SK-N-SH treated with all-trans-retinoic acid at 6 μM for 48 hours (cell line): Measurements from ENCODE around the gene CYB5RL.

Experiments used
- ATAC-seq: fragments of 200-7000 bp; cut with Tn5 transposase; 3 replicates; pipeline ENCODE4 v1.9.1; 2020; ENCODE audit warnings: mild to moderate bottlenecking, moderate library complexity
- ARNTL ChIP-seq: fragments of 450-650 bp; formaldehyde crosslinking; IDR thresholded peaks from 2 replicates; pipeline ENCODE4 v1.5.0; 2020; ENCODE audit warnings: low read depth, mild to moderate bottlenecking, moderate library complexity, borderline replicate concordance
- BACH2 ChIP-seq: fragments of 250-450 bp; sonication (Bioruptor Pico); IDR thresholded peaks from 2 replicates; pipeline ENCODE4 v1.9.0; 2021; ENCODE audit warnings: mild to moderate bottlenecking, borderline replicate concordance
- CSDC2 ChIP-seq: fragments of 250-450 bp; sonication (Bioruptor Pico); IDR thresholded peaks from 2 replicates; pipeline ENCODE4 v1.5.0; 2020; ENCODE audit warnings: mild to moderate bottlenecking, moderate library complexity
- CSRNP3 ChIP-seq: fragments of 250-450 bp; sonication (Bioruptor Pico); IDR thresholded peaks from 2 replicates; pipeline ENCODE4 v1.5.1; 2021; ENCODE audit warnings: mild to moderate bottlenecking, moderate library complexity
- GLIS3 ChIP-seq: fragments of 250-450 bp; sonication (Bioruptor Pico); IDR thresholded peaks from 2 replicates; pipeline ENCODE4 v1.5.0; 2020; ENCODE audit warnings: mild to moderate bottlenecking, moderate library complexity
- ISL1 ChIP-seq: fragments of 250-450 bp; sonication (Bioruptor Pico); IDR thresholded peaks from 2 replicates; pipeline ENCODE4 v2.1.2; 2022; ENCODE audit warnings: mild to moderate bottlenecking, moderate library complexity
- OSR1 ChIP-seq: fragments of 250-450 bp; sonication (Bioruptor Pico); IDR thresholded peaks from 2 replicates; pipeline ENCODE4 v1.8.0; 2022; ENCODE audit warnings: moderate library complexity, mild to moderate bottlenecking, inconsistent platforms
- PATZ1 ChIP-seq: fragments of 250-450 bp; sonication (Bioruptor Pico); IDR thresholded peaks from 2 replicates; pipeline ENCODE4 v1.8.0; 2020; ENCODE audit warnings: mild to moderate bottlenecking, moderate library complexity, borderline replicate concordance
- POU6F1 ChIP-seq: fragments of 250-450 bp; sonication (Bioruptor Pico); IDR thresholded peaks from 2 replicates; pipeline ENCODE4 v1.8.0; 2021; ENCODE audit warnings: low read depth, mild to moderate bottlenecking, moderate library complexity, borderline replicate concordance
- PPARA ChIP-seq: fragments of 250-450 bp; sonication (Bioruptor Pico); IDR thresholded peaks from 2 replicates; pipeline ENCODE4 v1.5.0; 2020; ENCODE audit warnings: mild to moderate bottlenecking, borderline replicate concordance
- SNAI2 ChIP-seq: fragments of 250-450 bp; sonication (Bioruptor Pico); IDR thresholded peaks from 2 replicates; pipeline ENCODE4 v1.5.0; 2020; ENCODE audit warnings: mild to moderate bottlenecking, moderate library complexity
- TCF4 ChIP-seq: fragments of 250-450 bp; sonication (Bioruptor Pico); IDR thresholded peaks from 2 replicates; pipeline ENCODE4 v1.8.0; 2021; ENCODE audit warnings: mild to moderate bottlenecking, moderate library complexity, borderline replicate concordance
- TOX ChIP-seq: fragments of 250-450 bp; sonication (Bioruptor Pico); IDR thresholded peaks from 2 replicates; pipeline ENCODE4 v1.8.0; 2021; ENCODE audit warnings: mild to moderate bottlenecking, moderate library complexity, borderline replicate concordance
- ZC3H10 ChIP-seq: fragments of 250-450 bp; sonication (Bioruptor Pico); IDR thresholded peaks from 2 replicates; pipeline ENCODE4 v1.5.1; 2021; ENCODE audit warnings: mild to moderate bottlenecking, moderate library complexity
- ZNF565 ChIP-seq: fragments of 450-650 bp; formaldehyde crosslinking; conservative IDR thresholded peaks from 2 replicates; pipeline ENCODE4 v1.5.0; 2020; ENCODE audit warnings: low read depth, mild to moderate bottlenecking, moderate library complexity
- ZNF70 ChIP-seq: fragments of 450-650 bp; formaldehyde crosslinking; IDR thresholded peaks from 2 replicates; pipeline ENCODE4 v1.5.0; 2020; ENCODE audit warnings: mild to moderate bottlenecking, moderate library complexity
- ZNF8 ChIP-seq: fragments of 450-650 bp; formaldehyde crosslinking; IDR thresholded peaks from 2 replicates; pipeline ENCODE4 v1.5.0; 2020; ENCODE audit warnings: mild to moderate bottlenecking, moderate library complexity
- TF ChIP-seq, protein P1 (sequence below): fragments of 250-450 bp; sonication (Bioruptor Pico); IDR thresholded peaks from 2 replicates; pipeline ENCODE4 v1.5.0; 2020; ENCODE audit warnings: mild to moderate bottlenecking, moderate library complexity

The CYB5RL gene

DNA sequence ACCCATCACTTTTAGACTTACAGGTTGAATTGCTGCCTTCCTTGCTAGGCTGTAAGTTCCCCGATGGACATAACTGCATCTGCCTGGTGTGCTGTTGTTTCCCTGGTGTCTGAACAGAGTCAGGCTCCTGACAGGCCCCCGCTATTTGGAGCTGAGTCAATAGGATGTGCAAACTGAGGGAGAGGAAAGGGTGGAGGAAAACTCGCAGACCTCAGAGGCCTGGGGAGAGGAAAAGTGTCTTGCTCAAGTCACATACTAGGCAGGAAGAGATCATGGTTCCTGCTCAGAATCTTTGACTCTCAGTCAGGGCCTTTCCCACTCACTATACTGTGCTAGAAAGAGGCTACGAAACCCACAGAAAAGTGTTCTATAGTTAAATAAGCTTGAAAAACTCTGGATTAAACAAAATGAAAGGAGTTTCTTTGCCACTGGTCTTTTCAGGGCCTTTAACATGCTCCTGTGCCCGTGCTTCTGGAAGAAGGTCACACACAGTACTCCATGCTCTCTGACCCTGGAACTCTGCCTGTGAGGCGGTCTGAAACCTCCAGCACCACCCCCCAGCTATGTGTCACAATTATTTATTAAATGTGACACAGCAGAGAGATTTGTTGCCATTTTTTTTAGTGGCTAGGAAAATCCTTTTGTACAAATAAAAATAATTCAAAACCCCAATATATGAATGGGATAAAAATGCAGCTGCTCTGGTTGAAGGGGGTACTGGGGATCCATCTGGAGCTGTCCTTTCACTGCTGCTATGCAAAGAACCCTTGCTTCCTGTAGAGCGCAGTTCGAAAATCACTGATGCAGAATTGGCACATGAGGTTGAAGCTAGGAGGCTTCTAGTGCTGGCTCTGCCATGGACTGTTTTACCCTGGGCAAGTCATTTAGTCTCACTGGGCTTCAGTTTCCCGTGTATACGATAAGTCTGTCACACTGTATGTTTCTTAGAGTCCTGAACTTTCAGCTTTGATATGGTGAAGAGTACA lies 26.9 kb downstream of the CYB5RL start (continued):
- TF ChIP-seq, protein P1, sequence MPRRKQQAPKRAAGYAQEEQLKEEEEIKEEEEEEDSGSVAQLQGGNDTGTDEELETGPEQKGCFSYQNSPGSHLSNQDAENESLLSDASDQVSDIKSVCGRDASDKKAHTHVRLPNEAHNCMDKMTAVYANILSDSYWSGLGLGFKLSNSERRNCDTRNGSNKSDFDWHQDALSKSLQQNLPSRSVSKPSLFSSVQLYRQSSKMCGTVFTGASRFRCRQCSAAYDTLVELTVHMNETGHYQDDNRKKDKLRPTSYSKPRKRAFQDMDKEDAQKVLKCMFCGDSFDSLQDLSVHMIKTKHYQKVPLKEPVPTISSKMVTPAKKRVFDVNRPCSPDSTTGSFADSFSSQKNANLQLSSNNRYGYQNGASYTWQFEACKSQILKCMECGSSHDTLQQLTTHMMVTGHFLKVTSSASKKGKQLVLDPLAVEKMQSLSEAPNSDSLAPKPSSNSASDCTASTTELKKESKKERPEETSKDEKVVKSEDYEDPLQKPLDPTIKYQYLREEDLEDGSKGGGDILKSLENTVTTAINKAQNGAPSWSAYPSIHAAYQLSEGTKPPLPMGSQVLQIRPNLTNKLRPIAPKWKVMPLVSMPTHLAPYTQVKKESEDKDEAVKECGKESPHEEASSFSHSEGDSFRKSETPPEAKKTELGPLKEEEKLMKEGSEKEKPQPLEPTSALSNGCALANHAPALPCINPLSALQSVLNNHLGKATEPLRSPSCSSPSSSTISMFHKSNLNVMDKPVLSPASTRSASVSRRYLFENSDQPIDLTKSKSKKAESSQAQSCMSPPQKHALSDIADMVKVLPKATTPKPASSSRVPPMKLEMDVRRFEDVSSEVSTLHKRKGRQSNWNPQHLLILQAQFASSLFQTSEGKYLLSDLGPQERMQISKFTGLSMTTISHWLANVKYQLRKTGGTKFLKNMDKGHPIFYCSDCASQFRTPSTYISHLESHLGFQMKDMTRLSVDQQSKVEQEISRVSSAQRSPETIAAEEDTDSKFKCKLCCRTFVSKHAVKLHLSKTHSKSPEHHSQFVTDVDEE: no peak
- TF ChIP-seq ZNF8 (CRISPR knock-in tag) (no peak), ZC3H10 (no peak), ARNTL (CRISPR knock-in tag) (no peak), PATZ1 (no peak), ZNF70 (CRISPR knock-in tag) (no peak)

DNA sequence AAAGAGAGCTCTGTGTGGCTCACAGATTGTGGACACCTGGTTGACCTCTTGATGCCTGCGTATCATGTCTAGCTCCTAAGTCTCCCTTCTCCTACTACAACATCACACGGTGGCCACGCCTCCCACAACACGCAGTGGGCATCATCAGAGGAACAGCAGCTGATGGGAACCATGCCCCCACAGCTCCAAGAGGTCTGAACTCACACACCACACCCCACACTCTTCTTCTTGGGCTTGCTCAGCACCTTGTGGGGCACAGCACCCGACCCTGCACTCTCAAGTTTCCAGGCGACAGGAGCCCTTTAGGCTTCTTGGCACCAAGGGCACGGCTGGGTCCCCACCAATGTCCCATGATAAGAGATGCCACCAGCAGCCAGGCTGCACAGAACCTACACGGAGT lies 28.2 kb downstream of the CYB5RL start:
- TF ChIP-seq ZNF8 (CRISPR knock-in tag): no peak
- no peak for TF ChIP-seq GLIS3 (CRISPR knock-in tag)
- no peak for TF ChIP-seq ZC3H10
- TF ChIP-seq CSDC2: no peak
- no peak for TF ChIP-seq PATZ1
- TF ChIP-seq ARNTL (CRISPR knock-in tag): no peak
- no peak for TF ChIP-seq CSRNP3 (CRISPR knock-in tag)
- no peak for TF ChIP-seq TOX (CRISPR knock-in tag)
- TF ChIP-seq ZNF565 (CRISPR knock-in tag): no peak
- TF ChIP-seq PPARA (CRISPR knock-in tag): no peak
- TF ChIP-seq OSR1: no peak
- TF ChIP-seq POU6F1 (CRISPR knock-in tag): no peak
- TF ChIP-seq, protein P1: no peak
- no peak for TF ChIP-seq SNAI2 (CRISPR knock-in tag)
- no peak for TF ChIP-seq ISL1 (CRISPR knock-in tag)
- no peak for TF ChIP-seq TCF4 (CRISPR knock-in tag)
- TF ChIP-seq BACH2: no peak
- TF ChIP-seq, all 23 proteins: peak for 0
- ATAC-seq: no peak
